ENCODE measurements around the gene CYSRT1.
A peak's percentile ranks its signal among the peaks of the same experiment; 100 is the strongest.

Gene CYSRT1

GRCh38 chr9:137178201-137178938 is 46.6 kb upstream of the CYSRT1 start:
- H2AK5ac ChIP-seq (ENCODE audit: low read length), result no peak overlapping the region
- no peaks in the 10 kb centered on the region for H3K79me2 ChIP-seq (ENCODE audit: control insufficient read depth, insufficient read depth, low read length, poor library complexity)
- H3K27me3 ChIP-seq (ENCODE audit: insufficient read depth, low read length), result no peaks in the 10 kb centered on the region
- no peak overlapping the region for H3K27ac ChIP-seq (ENCODE audit: low read depth, low read length)
- H3K36me3 ChIP-seq (ENCODE audit: control insufficient read depth in 1 of 2, insufficient read depth in 2 of 2, low read length in 2 of 2), result peaks cover 42 to 50% of the 10 kb centered on the region in 2 experiments
- peak overlapping the region; percentile 45 for H3K4me3 ChIP-seq (ENCODE audit: low read depth, low read length)
- H2BK5ac ChIP-seq (ENCODE audit: low read depth, low read length, poor library complexity), result no peak overlapping the region
- H2BK120ac ChIP-seq (ENCODE audit: insufficient read depth, low read length, poor library complexity), result no peak overlapping the region
- H3K9me3 ChIP-seq (ENCODE audit: insufficient read depth, low read depth, low read length), result peaks cover 3% of the 10 kb centered on the region
- no peak overlapping the region for H4K8ac ChIP-seq (ENCODE audit: low read depth, low read length)
- no peak overlapping the region for H3K23ac ChIP-seq (ENCODE audit: low read length)
- H4K91ac ChIP-seq (ENCODE audit: low read depth, low read length), result no peak overlapping the region
- H3K9ac ChIP-seq (ENCODE audit: low read length), result no peak overlapping the region
- no peak overlapping the region for H3K4me2 ChIP-seq (ENCODE audit: low read length)
- WGBS (ENCODE audit: extremely low coverage, insufficient coverage, insufficient read length), result no CpG with 5 or more reads among the region's 23 CpGs
- H4K12ac ChIP-seq (ENCODE audit: low read depth, low read length), result peak overlapping the region; percentile 7
- H3K14ac ChIP-seq (ENCODE audit: low read length), result no peak overlapping the region
- H2BK12ac ChIP-seq (ENCODE audit: low read length), result no peak overlapping the region
- H3K79me1 ChIP-seq (ENCODE audit: low read length), result no peaks in the 10 kb centered on the region
- H3K18ac ChIP-seq (ENCODE audit: low read length), result no peak overlapping the region
- H3K4me1 ChIP-seq (ENCODE audit: control insufficient read depth in 1 of 2, insufficient read depth in 2 of 2, low read length in 2 of 2), result peaks cover 0 to 3% of the 10 kb centered on the region in 2 experiments
- no peak for DNase-seq
- no peak overlapping the region for H2AFZ ChIP-seq (ENCODE audit: insufficient read depth, low read length, poor library complexity)
- no peak overlapping the region for H3K4ac ChIP-seq (ENCODE audit: low read depth, low read length)

- WGBS (ENCODE audit: extremely low coverage, insufficient coverage, insufficient read length), result no CpG with 5 or more reads among the region's 19 CpGs
- Histone ChIP-seq H2AK5ac (ENCODE audit: low read length) (no peak overlapping the region), H2AFZ (ENCODE audit: insufficient read depth, low read length, poor library complexity) (no peak overlapping the region), H3K79me1 (ENCODE audit: low read length) (no peaks in the 10 kb centered on the region), H3K18ac (ENCODE audit: low read length) (no peak overlapping the region), H4K12ac (ENCODE audit: low read depth, low read length) (no peak overlapping the region), H3K27ac (ENCODE audit: low read depth, low read length) (no peak overlapping the region), H3K23ac (ENCODE audit: low read length) (no peak overlapping the region), H3K4me2 (ENCODE audit: low read length) (no peak overlapping the region), H4K8ac (ENCODE audit: low read depth, low read length) (no peak overlapping the region), H3K4me1 (ENCODE audit: control insufficient read depth in 1 of 2, insufficient read depth in 2 of 2, low read length in 2 of 2) (peaks cover 0 to 3% of the 10 kb centered on the region in 2 experiments), H3K4ac (ENCODE audit: low read depth, low read length) (no peak overlapping the region), H2BK5ac (ENCODE audit: low read depth, low read length, poor library complexity) (no peak overlapping the region), H3K9ac (ENCODE audit: low read length) (no peak overlapping the region), H3K36me3 (ENCODE audit: control insufficient read depth in 1 of 2, insufficient read depth in 2 of 2, low read length in 2 of 2) (peaks cover 50 to 57% of the 10 kb centered on the region in 2 experiments), H2BK12ac (ENCODE audit: low read length) (no peak overlapping the region), H3K4me3 (ENCODE audit: low read depth, low read length) (no peak overlapping the region), H3K79me2 (ENCODE audit: control insufficient read depth, insufficient read depth, low read length, poor library complexity) (no peaks in the 10 kb centered on the region), H2BK120ac (ENCODE audit: insufficient read depth, low read length, poor library complexity) (no peak overlapping the region), H3K9me3 (ENCODE audit: insufficient read depth, low read depth, low read length) (peaks cover 3% of the 10 kb centered on the region), H3K27me3 (ENCODE audit: insufficient read depth, low read length) (no peaks in the 10 kb centered on the region), H3K14ac (ENCODE audit: low read length) (no peak overlapping the region), H4K91ac (ENCODE audit: low read depth, low read length) (no peak overlapping the region)
- DNase-seq, result no peak
These were observed 45.9 kb upstream of the CYSRT1 start for GRCh38 chr9:137178939-137179630.

DNA sequence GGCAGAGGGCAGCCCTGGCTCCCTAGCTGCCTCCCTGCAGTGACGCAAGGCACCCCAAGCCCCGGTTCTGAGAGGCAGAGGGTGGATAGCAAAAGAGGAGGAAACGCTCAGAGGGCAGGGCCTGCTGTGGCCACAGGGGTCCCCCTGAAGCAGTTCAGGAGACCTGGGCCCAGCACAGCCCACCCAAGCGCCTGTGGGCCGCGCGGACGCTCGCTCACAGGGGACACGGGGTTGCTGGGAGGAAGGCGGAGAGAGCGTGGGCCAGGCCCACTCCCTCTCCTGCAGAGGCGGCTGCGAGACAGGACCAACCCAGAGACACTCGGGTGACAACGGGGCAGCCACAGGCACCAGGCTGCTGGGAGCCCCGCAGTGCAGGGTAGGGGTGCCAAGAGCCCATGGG is 45.2 kb upstream of the CYSRT1 start:
- Histone ChIP-seq H3K4ac (ENCODE audit: low read depth, low read length) (no peak overlapping the region), H3K79me2 (ENCODE audit: control insufficient read depth, insufficient read depth, low read length, poor library complexity) (no peaks in the 10 kb centered on the region), H3K23ac (ENCODE audit: low read length) (no peak overlapping the region), H3K4me2 (ENCODE audit: low read length) (no peak overlapping the region), H3K4me3 (ENCODE audit: low read depth, low read length) (no peak overlapping the region), H3K14ac (ENCODE audit: low read length) (no peak overlapping the region), H3K18ac (ENCODE audit: low read length) (no peak overlapping the region), H4K12ac (ENCODE audit: low read depth, low read length) (no peak overlapping the region), H3K9me3 (ENCODE audit: insufficient read depth, low read depth, low read length) (peaks cover 3% of the 10 kb centered on the region), H2BK5ac (ENCODE audit: low read depth, low read length, poor library complexity) (no peak overlapping the region), H2AK5ac (ENCODE audit: low read length) (no peak overlapping the region), H4K91ac (ENCODE audit: low read depth, low read length) (no peak overlapping the region), H2BK120ac (ENCODE audit: insufficient read depth, low read length, poor library complexity) (no peak overlapping the region), H3K27me3 (ENCODE audit: insufficient read depth, low read length) (no peaks in the 10 kb centered on the region), H2BK12ac (ENCODE audit: low read length) (no peak overlapping the region), H3K79me1 (ENCODE audit: low read length) (no peaks in the 10 kb centered on the region), H3K27ac (ENCODE audit: low read depth, low read length) (no peak overlapping the region), H3K4me1 (ENCODE audit: control insufficient read depth in 1 of 2, insufficient read depth in 2 of 2, low read length in 2 of 2) (peaks cover 0 to 3% of the 10 kb centered on the region in 2 experiments), H3K9ac (ENCODE audit: low read length) (no peak overlapping the region), H4K8ac (ENCODE audit: low read depth, low read length) (no peak overlapping the region), H3K36me3 (ENCODE audit: control insufficient read depth in 1 of 2, insufficient read depth in 2 of 2, low read length in 2 of 2) (peaks cover 56 to 64% of the 10 kb centered on the region in 2 experiments), H2AFZ (ENCODE audit: insufficient read depth, low read length, poor library complexity) (no peak overlapping the region)
- WGBS (ENCODE audit: extremely low coverage, insufficient coverage, insufficient read length), result no CpG with 5 or more reads among the region's 17 CpGs
- no peak for DNase-seq

DNA sequence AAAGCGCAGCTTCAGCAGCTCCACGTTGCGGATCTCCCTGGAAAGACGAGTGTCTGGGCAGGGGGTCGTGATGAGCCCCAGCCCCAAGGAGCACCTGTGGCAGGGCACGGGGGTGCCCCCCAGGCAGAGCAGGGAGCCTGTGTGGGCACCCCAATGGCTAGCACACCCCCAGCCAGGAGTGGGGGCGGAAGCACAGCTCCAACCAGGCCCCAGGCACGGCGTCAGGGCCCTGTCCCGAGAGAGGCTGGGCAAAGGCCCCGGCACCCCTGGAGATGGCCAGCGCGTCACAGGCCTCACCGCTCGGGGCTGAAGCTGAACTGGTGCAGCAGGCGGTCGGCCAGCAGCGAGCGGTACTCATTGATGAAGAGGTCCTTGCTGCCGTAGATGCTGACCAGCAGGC is 44.5 kb upstream of the CYSRT1 start:
- H3K4me2 ChIP-seq (ENCODE audit: low read length), result no peak overlapping the region
- no peak overlapping the region for H2BK12ac ChIP-seq (ENCODE audit: low read length)
- no peak overlapping the region for H3K23ac ChIP-seq (ENCODE audit: low read length)
- no peak overlapping the region for H3K18ac ChIP-seq (ENCODE audit: low read length)
- H3K9me3 ChIP-seq (ENCODE audit: insufficient read depth, low read depth, low read length), result peaks cover 5% of the 10 kb centered on the region
- H4K8ac ChIP-seq (ENCODE audit: low read depth, low read length), result no peak overlapping the region
- no peaks in the 10 kb centered on the region for H3K79me1 ChIP-seq (ENCODE audit: low read length)
- no peak overlapping the region for H2BK5ac ChIP-seq (ENCODE audit: low read depth, low read length, poor library complexity)
- DNase-seq, result no peak
- H3K79me2 ChIP-seq (ENCODE audit: control insufficient read depth, insufficient read depth, low read length, poor library complexity), result no peaks in the 10 kb centered on the region
- H3K27me3 ChIP-seq (ENCODE audit: insufficient read depth, low read length), result no peaks in the 10 kb centered on the region
- no peak overlapping the region for H3K4ac ChIP-seq (ENCODE audit: low read depth, low read length)
- H3K4me1 ChIP-seq (ENCODE audit: control insufficient read depth in 1 of 2, insufficient read depth in 2 of 2, low read length in 2 of 2), result peaks cover 0 to 3% of the 10 kb centered on the region in 2 experiments
- no peak overlapping the region for H4K91ac ChIP-seq (ENCODE audit: low read depth, low read length)
- no peak overlapping the region for H2AK5ac ChIP-seq (ENCODE audit: low read length)
- H3K36me3 ChIP-seq (ENCODE audit: control insufficient read depth in 1 of 2, insufficient read depth in 2 of 2, low read length in 2 of 2), result peaks cover 63 to 71% of the 10 kb centered on the region in 2 experiments
- no peak overlapping the region for H2AFZ ChIP-seq (ENCODE audit: insufficient read depth, low read length, poor library complexity)
- H3K27ac ChIP-seq (ENCODE audit: low read depth, low read length), result no peak overlapping the region
- no peak overlapping the region for H3K9ac ChIP-seq (ENCODE audit: low read length)
- H2BK120ac ChIP-seq (ENCODE audit: insufficient read depth, low read length, poor library complexity), result no peak overlapping the region
- WGBS (ENCODE audit: extremely low coverage, insufficient coverage, insufficient read length), result no CpG with 5 or more reads among the region's 20 CpGs
- H4K12ac ChIP-seq (ENCODE audit: low read depth, low read length), result no peak overlapping the region
- H3K14ac ChIP-seq (ENCODE audit: low read length), result no peak overlapping the region
- no peak overlapping the region for H3K4me3 ChIP-seq (ENCODE audit: low read depth, low read length)
